ENCODE measurements around the gene SAG. TPM values are rescaled to one million over a fixed set of nuclear protein-coding genes. Genes with fewer than 3 reads are reported as not detected.
A peak's percentile ranks its signal among the peaks of the same experiment; 100 is the strongest.

Gene SAG
- total and polyA plus RNA-seq, 5 donors, result not detected

GRCh38 chr2:233346930-233347329, 39.3 kb downstream of the SAG start:
- no peak overlapping the region for H3K27ac ChIP-seq (ENCODE audit: low read length)
- H3K27me3 ChIP-seq (ENCODE audit: control insufficient read depth, insufficient read depth), result no peaks in the 10 kb centered on the region
- H3K4me3 ChIP-seq (ENCODE audit: low read length), result no peak overlapping the region
- intact Hi-C loops (cut with DNase I), result no loop called here
- ATAC-seq (no peak), DNase-seq (no peak)
- H3K9me3 ChIP-seq (ENCODE audit: control insufficient read depth, low read length), result no peaks in the 10 kb centered on the region
- 63% methylated on average over 9 of the region's 9 CpGs for WGBS
- no peaks in the 10 kb centered on the region for H3K4me1 ChIP-seq (ENCODE audit: control insufficient read depth, insufficient read depth, low read length)

- peaks cover 2% of the 10 kb centered on the region for H3K4me1 ChIP-seq (ENCODE audit: control insufficient read depth, insufficient read depth, low read length)
- no peak overlapping the region for H3K27ac ChIP-seq (ENCODE audit: low read length)
- intact Hi-C loops (cut with DNase I), result no loop called here
- H3K27me3 ChIP-seq (ENCODE audit: control insufficient read depth, insufficient read depth), result no peaks in the 10 kb centered on the region
- peak in 1 of 3 donors; percentile 61 for DNase-seq
- peak; percentile 22 to 25 for ATAC-seq
- WGBS, result 51% methylated on average over 15 of the region's 15 CpGs
- H3K9me3 ChIP-seq (ENCODE audit: control insufficient read depth, low read length), result no peaks in the 10 kb centered on the region
- H3K4me3 ChIP-seq (ENCODE audit: low read length), result no peak overlapping the region
Measured at GRCh38 chr2:233349005-233349998, 41.7 kb downstream of the SAG start.

GRCh38 chr2:233350708-233351107, 43.1 kb downstream of the SAG start:
- no peaks in the 10 kb centered on the region for H3K27me3 ChIP-seq (ENCODE audit: control insufficient read depth, insufficient read depth)
- ATAC-seq, result peak in 1 of 2 donors; percentile 39
- no peak overlapping the region for H3K27ac ChIP-seq (ENCODE audit: low read length)
- H3K9me3 ChIP-seq (ENCODE audit: control insufficient read depth, low read length), result no peaks in the 10 kb centered on the region
- WGBS, result 38% methylated on average over 8 of the region's 8 CpGs
- intact Hi-C loops (cut with DNase I), result loop anchor here in 3 of 4 donors (5.0 to 10.0 kb wide), 2 partner anchors 92 to 94 kb away; no protein-coding TSS in a partner anchor
- H3K4me3 ChIP-seq (ENCODE audit: low read length), result no peak overlapping the region
- DNase-seq, result peak in 1 of 3 donors; percentile 33
- H3K4me1 ChIP-seq (ENCODE audit: control insufficient read depth, insufficient read depth, low read length), result peaks cover 2% of the 10 kb centered on the region

GRCh38 chr2:233351423-233351822, 43.8 kb downstream of the SAG start:
- peaks cover 5% of the 10 kb centered on the region for H3K4me1 ChIP-seq (ENCODE audit: control insufficient read depth, insufficient read depth, low read length)
- 78% methylated on average over 7 of the region's 7 CpGs for WGBS
- DNase-seq, result no peak

GRCh38 chr2:233352141-233352842, 44.7 kb downstream of the SAG start:
- 95% methylated on average over 25 of the region's 25 CpGs for WGBS

More at GRCh38 chr2:233351423-233351822, 43.8 kb downstream of the SAG start:
- intact Hi-C loops (cut with DNase I), result loop anchor here in 3 of 4 donors (5.0 to 10.0 kb wide), 2 partner anchors 91 to 93 kb away; no protein-coding TSS in a partner anchor
- ATAC-seq, result no peak
- H3K9me3 ChIP-seq (ENCODE audit: control insufficient read depth, low read length), result no peaks in the 10 kb centered on the region
- no peaks in the 10 kb centered on the region for H3K27me3 ChIP-seq (ENCODE audit: control insufficient read depth, insufficient read depth)
- no peak overlapping the region for H3K4me3 ChIP-seq (ENCODE audit: low read length)
- H3K27ac ChIP-seq (ENCODE audit: low read length), result no peak overlapping the region

GRCh38 chr2:233353101-233353768, 45.6 kb downstream of the SAG start:
- Histone ChIP-seq H3K27ac (ENCODE audit: low read length) (no peak overlapping the region), H3K27me3 (ENCODE audit: control insufficient read depth, insufficient read depth) (no peaks in the 10 kb centered on the region), H3K4me1 (ENCODE audit: control insufficient read depth, insufficient read depth, low read length) (peaks cover 5% of the 10 kb centered on the region), H3K9me3 (ENCODE audit: control insufficient read depth, low read length) (no peaks in the 10 kb centered on the region), H3K4me3 (ENCODE audit: low read length) (no peak overlapping the region)
- peak; percentile 14 to 53 for ATAC-seq
- 75% methylated on average over 22 of the region's 22 CpGs for WGBS
- DNase-seq, result peak; percentile 38 to 67 (median 67)
- intact Hi-C loops (cut with DNase I), result loop anchor here in 3 of 4 donors (5.0 to 10.0 kb wide), 2 partner anchors 89 to 92 kb away; no protein-coding TSS in a partner anchor

More at GRCh38 chr2:233352141-233352842, 44.7 kb downstream of the SAG start:
- ATAC-seq (no peak), DNase-seq (no peak)
- Histone ChIP-seq H3K9me3 (ENCODE audit: control insufficient read depth, low read length) (no peaks in the 10 kb centered on the region), H3K4me1 (ENCODE audit: control insufficient read depth, insufficient read depth, low read length) (peaks cover 5% of the 10 kb centered on the region), H3K27me3 (ENCODE audit: control insufficient read depth, insufficient read depth) (no peaks in the 10 kb centered on the region), H3K27ac (ENCODE audit: low read length) (no peak overlapping the region), H3K4me3 (ENCODE audit: low read length) (no peak overlapping the region)
- intact Hi-C loops (cut with DNase I), result loop anchor here in 3 of 4 donors (5.0 to 10.0 kb wide), 2 partner anchors 90 to 93 kb away; no protein-coding TSS in a partner anchor

GRCh38 chr2:233353769-233354499, 46.3 kb downstream of the SAG start, which contains the start of gene DGKD:
Gene DGKD (plus strand): TSS chr2:233354494. CDS start chr2:233354519, 25 bp downstream.
- Histone ChIP-seq H3K4me1 (ENCODE audit: control insufficient read depth, insufficient read depth, low read length) (peaks cover 5% of the 10 kb centered on the region), H3K9me3 (ENCODE audit: control insufficient read depth, low read length) (no peaks in the 10 kb centered on the region), H3K27me3 (ENCODE audit: control insufficient read depth, insufficient read depth) (no peaks in the 10 kb centered on the region), H3K27ac (ENCODE audit: low read length) (no peak within 1 kb of the TSS), H3K4me3 (ENCODE audit: low read length) (peak within 1 kb of the TSS; percentile 99)
- ATAC-seq (peak; percentile 77 to 86), DNase-seq (peak; percentile 55 to 88 (median 85))
- WGBS, result 3% methylated on average over 50 of the region's 56 CpGs
- intact Hi-C loops (cut with DNase I), result loop anchor here in 3 of 4 donors (5.0 to 10.0 kb wide), 2 partner anchors 88 to 91 kb away; no protein-coding TSS in a partner anchor

GRCh38 chr2:233354500-233354924, 46.9 kb downstream of the SAG start:
- H3K27ac ChIP-seq (ENCODE audit: low read length), result no peak overlapping the region
- intact Hi-C loops (cut with DNase I), result loop anchor here in 3 of 4 donors (5.0 to 10.0 kb wide), 2 partner anchors 88 to 90 kb away; no protein-coding TSS in a partner anchor
- DNase-seq (no peak), ATAC-seq (peak in 1 of 2 donors; percentile 3)
- H3K27me3 ChIP-seq (ENCODE audit: control insufficient read depth, insufficient read depth), result no peaks in the 10 kb centered on the region
- no peaks in the 10 kb centered on the region for H3K9me3 ChIP-seq (ENCODE audit: control insufficient read depth, low read length)
- peak overlapping the region; percentile 99 for H3K4me3 ChIP-seq (ENCODE audit: low read length)
- peaks cover 5% of the 10 kb centered on the region for H3K4me1 ChIP-seq (ENCODE audit: control insufficient read depth, insufficient read depth, low read length)
- under 1% methylated on average over 63 of the region's 77 CpGs for WGBS

GRCh38 chr2:233354971-233355574, 47.5 kb downstream of the SAG start:
- H3K27ac ChIP-seq (ENCODE audit: low read length), result no peak overlapping the region
- no peak for ATAC-seq
- intact Hi-C loops (cut with DNase I), result loop anchor here (5.0 to 10.0 kb wide), 2 partner anchors 87 to 90 kb away; no protein-coding TSS in a partner anchor
- H3K9me3 ChIP-seq (ENCODE audit: control insufficient read depth, low read length), result no peaks in the 10 kb centered on the region
- H3K4me1 ChIP-seq (ENCODE audit: control insufficient read depth, insufficient read depth, low read length), result peaks cover 7% of the 10 kb centered on the region
- no peaks in the 10 kb centered on the region for H3K27me3 ChIP-seq (ENCODE audit: control insufficient read depth, insufficient read depth)
- WGBS, result 6% methylated on average over 46 of the region's 46 CpGs
- peak; percentile 38 to 73 (median 65) for DNase-seq
- H3K4me3 ChIP-seq (ENCODE audit: low read length), result peak overlapping the region; percentile 99
